IMR-90 (cell line): ENCODE data around the gene EIF4G2. TPM values are rescaled to one million over a fixed set of nuclear protein-coding genes. Genes with fewer than 3 reads are reported as not detected.

ENCODE experiments used
- ATAC-seq: fragments of 200-7000 bp; cut with Tn5 transposase; 2 replicates; pipeline ENCODE4 v1.9.1; 2020; ENCODE audit warnings: low read depth, mild to moderate bottlenecking, moderate library complexity
- BruUV-seq: library from RNA; stranded (reverse); fragments of 400-500 nt; replicated peaks from 2 replicates; lab custom pipeline; 2021; lab: Mats Ljungman, UMichigan
- CTCF ChIA-PET: fragments of 300-600 bp; formaldehyde crosslinking; extraction: SDS; loops from one replicate; lab custom pipeline; 2021; ENCODE audit warnings: antibody characterized with exemption; lab: Yijun Ruan, JAX
- POLR2A ChIA-PET: fragments of 300-600 bp; sonication (Branson Sonifier 250); formaldehyde crosslinking; loops from one replicate; lab custom pipeline; 2022; ENCODE audit warnings: antibody characterized with exemption; ENCODE audit not compliant: unreplicated experiment; lab: Charles Lee
- DNase-seq: peaks from one replicate; pipeline ENCODE4 v3.0.0; 2013
- H2AFZ ChIP-seq: replicated peaks from 2 replicates; pipeline ENCODE3; 2013; ENCODE audit warnings: low read length, mild to moderate bottlenecking; ENCODE audit not compliant: poor library complexity
- H2AK5ac ChIP-seq: 2 replicates; pipeline ENCODE4 v1.6.1; 2013; ENCODE audit warnings: low read depth, low read length, inconsistent platforms
- H2AK9ac ChIP-seq: replicated peaks from 2 replicates; pipeline ENCODE3; 2013; ENCODE audit warnings: mild to moderate bottlenecking, low read depth, low read length, moderate library complexity; ENCODE audit not compliant: poor library complexity
- H2BK120ac ChIP-seq: 2 replicates; pipeline ENCODE4 v1.6.1; 2013; ENCODE audit warnings: low read depth, low read length, inconsistent platforms
- H2BK15ac ChIP-seq: 3 replicates; pipeline ENCODE4 v1.6.1; 2013; ENCODE audit warnings: low read depth, low read length, inconsistent platforms
- H2BK20ac ChIP-seq: 2 replicates; pipeline ENCODE4 v1.6.1; 2013; ENCODE audit warnings: low read depth, mild to moderate bottlenecking, inconsistent platforms, low read length, moderate library complexity
- H2BK5ac ChIP-seq: 2 replicates; pipeline ENCODE4 v1.6.1; 2013; ENCODE audit warnings: mild to moderate bottlenecking, low read depth, low read length, inconsistent platforms; ENCODE audit not compliant: poor library complexity, severe bottlenecking
- H3K14ac ChIP-seq: replicated peaks from 2 replicates; pipeline ENCODE4 v1.6.1; 2013; ENCODE audit warnings: low read depth, low read length, inconsistent platforms
- H3K18ac ChIP-seq: 2 replicates; pipeline ENCODE4 v1.6.1; 2013; ENCODE audit warnings: low read depth, low read length, control low read depth
- H3K23ac ChIP-seq: 2 replicates; pipeline ENCODE4 v1.6.1; 2013; ENCODE audit warnings: low read depth, low read length, inconsistent platforms
- H3K27ac ChIP-seq: 2 replicates; pipeline ENCODE4 v1.5.1; 2013; ENCODE audit warnings: mild to moderate bottlenecking, control low read depth, low read length; ENCODE audit not compliant: insufficient read depth
- H3K27me3 ChIP-seq: 2 replicates; pipeline ENCODE4 v1.6.1; 2013; ENCODE audit warnings: low read length; ENCODE audit not compliant: control insufficient read depth, insufficient read depth
- H3K36me3 ChIP-seq: 2 replicates; pipeline ENCODE4 v1.6.1; 2013; ENCODE audit warnings: low read length, mixed read lengths; ENCODE audit not compliant: control insufficient read depth, insufficient read depth
- H3K4ac ChIP-seq: 2 replicates; pipeline ENCODE4 v1.6.1; 2013; ENCODE audit warnings: low read depth, low read length, inconsistent platforms
- H3K4me1 ChIP-seq: 2 replicates; pipeline ENCODE4 v1.6.1; 2013; ENCODE audit warnings: low read length, mixed read lengths; ENCODE audit not compliant: control insufficient read depth, insufficient read depth
- H3K4me2 ChIP-seq: 2 replicates; pipeline ENCODE4 v1.6.1; 2013; ENCODE audit warnings: low read depth, mild to moderate bottlenecking, control low read depth, low read length, moderate library complexity
- H3K4me3 ChIP-seq: 2 replicates; pipeline ENCODE4 v1.5.1; 2013; ENCODE audit warnings: low read depth, mild to moderate bottlenecking, control low read depth, low read length, moderate library complexity; ENCODE audit not compliant: insufficient read depth
- H3K56ac ChIP-seq: 2 replicates; pipeline ENCODE4 v1.6.1; 2013; ENCODE audit warnings: low read length, inconsistent platforms; ENCODE audit not compliant: insufficient read depth; ENCODE audit errors: extremely low read depth
- H3K79me1 ChIP-seq, 2 experiments: 2 replicates each; pipeline ENCODE4 v1.6.1; 2013; ENCODE audit warnings: low read length in 2 of 2, inconsistent platforms in 1 of 2, low read depth in 1 of 2
- H3K9ac ChIP-seq: 2 replicates; pipeline ENCODE4 v1.6.1; 2013; ENCODE audit warnings: low read depth, low read length, control low read depth
- H3K9me1 ChIP-seq: 2 replicates; pipeline ENCODE4 v1.6.1; 2013; ENCODE audit warnings: low read length, inconsistent platforms; ENCODE audit not compliant: insufficient read depth
- H3K9me3 ChIP-seq: 2 replicates; pipeline ENCODE4 v1.6.1; 2013; ENCODE audit warnings: low read length; ENCODE audit not compliant: control insufficient read depth, insufficient read depth
- H4K20me1 ChIP-seq: 2 replicates; pipeline ENCODE4 v1.6.1; 2013; ENCODE audit warnings: low read length, inconsistent platforms; ENCODE audit not compliant: insufficient read depth
- H4K5ac ChIP-seq: 2 replicates; pipeline ENCODE4 v1.6.1; 2013; ENCODE audit warnings: mild to moderate bottlenecking, low read depth, low read length, control low read depth
- H4K8ac ChIP-seq, 2 experiments: 2 replicates each; pipeline ENCODE4 v1.6.1; 2013; ENCODE audit warnings: low read depth in 2 of 2, low read length in 2 of 2, control low read depth in 1 of 2, inconsistent platforms in 1 of 2
- H4K91ac ChIP-seq: 2 replicates; pipeline ENCODE4 v1.6.1; 2013; ENCODE audit warnings: low read depth, low read length, inconsistent platforms; ENCODE audit not compliant: insufficient read depth
- NFE2L2 ChIP-seq: fragments of 150-350 bp; IDR thresholded peaks from 2 replicates; pipeline ENCODE4 v1.6.1; 2016; ENCODE audit warnings: low read depth, mild to moderate bottlenecking, low read length
- RCOR1 ChIP-seq: IDR thresholded peaks from 2 replicates; pipeline ENCODE4 v1.6.1; 2012; ENCODE audit warnings: mild to moderate bottlenecking, low read length, improper control_type of control experiment; ENCODE audit not compliant: insufficient replicate concordance
- SMC3 ChIP-seq: fragments of 150-350 bp; IDR thresholded peaks from 2 replicates; pipeline ENCODE4 v1.6.1; 2016; ENCODE audit warnings: low read depth, mild to moderate bottlenecking, antibody characterized with exemption, low read length, moderate library complexity
- WGBS, 2 experiments: methylation state at CpG; one replicate each; pipeline versions ENCODE4 v1.1.5 to v1.1.7; 2013; ENCODE audit warnings: missing lambda C conversion rate in 2 of 2; ENCODE audit not compliant: insufficient read length in 1 of 2; ENCODE audit errors: extremely low coverage in 2 of 2; 5-methylcytosine and 5-hydroxymethylcytosine counted together
- dilution Hi-C: fragments of 300-500 bp; cut with HindIII; formaldehyde crosslinking; loops from one replicate; pipeline ENCODE4 v1.14.3; 2018; ENCODE audit warnings: low sequenced_read_pairs; ENCODE audit not compliant: unreplicated experiment
- in situ Hi-C: fragments of 300-500 bp; cut with MboI; formaldehyde crosslinking; loops from 3 replicates; pipeline ENCODE4 v1.14.3; 2019; ENCODE audit warnings: low sequenced_read_pairs, inconsistent platforms, mixed read lengths
- intact Hi-C: fragments of 100-400 bp; cut with micrococcal nuclease; formaldehyde crosslinking; loops from 2 replicates; pipeline ENCODE4 v1.10.0; 2022
- polyA plus RNA-seq, 3 experiments: library from polyadenylated mRNA; depleted of rRNA; stranded (reverse); fragments of >200 nt; gene quantifications; 2 replicates each; pipeline ENCODE4 v1.2.3, GENCODE V29; 2012; ENCODE audit warnings: low replicate concordance in 1 of 3
- total RNA-seq: library from RNA; depleted of rRNA; stranded (reverse); fragments of >200 nt; gene quantifications from 2 replicates; pipeline ENCODE4 v1.2.3, GENCODE V29; 2012

The EIF4G2 gene
- total and polyA plus RNA-seq, 2 of the 4 experiments (the other 2 are of a cell fraction): 492 to 1,216 TPM

GRCh38 chr11:10800292-10800691, 8.4 kb downstream of the EIF4G2 start:
- Histone ChIP-seq H3K14ac (no peak overlapping the region), H2BK15ac (no peak overlapping the region), H2AFZ (no peak overlapping the region), H2AK5ac (no peak overlapping the region), H3K4me1 (no peaks in the 10 kb centered on the region), H4K20me1 (peaks cover 82% of the 10 kb centered on the region), H2BK5ac (no peak overlapping the region), H3K23ac (peak overlapping the region; percentile 40; the same call in 1 of the 2 replicates), H3K4ac (no peak overlapping the region), H4K5ac (no peak overlapping the region), H2BK120ac (no peak overlapping the region), H3K9me1 (no peaks in the 10 kb centered on the region), H2BK20ac (no peak overlapping the region), H4K8ac (no peak overlapping the region), H3K4me2 (no peak overlapping the region), H3K27me3 (no peaks in the 10 kb centered on the region), H3K9ac (no peak overlapping the region), H3K36me3 (peaks cover 79% of the 10 kb centered on the region), H4K91ac (no peak overlapping the region), H2AK9ac (no peak overlapping the region), H3K27ac (no peak overlapping the region), H3K18ac (no peak overlapping the region), H3K56ac (no peak overlapping the region), H3K79me1 (peaks cover 37 to 56% of the 10 kb centered on the region in 2 experiments), H3K9me3 (no peaks in the 10 kb centered on the region), H3K4me3 (no peak overlapping the region)
- BruUV-seq: TSS peak; percentile 83
- in situ Hi-C loops: no loop called here
- ChIA-PET POLR2A (no interaction called here), CTCF (no interaction called here)
- DNase-seq: no peak
- dilution Hi-C loops: no loop called here
- TF ChIP-seq SMC3 (no peak), NFE2L2 (no peak), RCOR1 (no peak)
- no CpG with 5 or more reads among the region's 2 CpGs for WGBS, 2 experiments
- intact Hi-C loops: no loop called here
- no peak for ATAC-seq
